Measurements from ENCODE around the gene HTR7.

The HTR7 gene

GRCh38 chr10:90751107-90751997 lies 106.5 kb downstream of the HTR7 start:
- Histone ChIP-seq H3K27ac (no peak overlapping the region), H3K4me3 (no peak overlapping the region)

GRCh38 chr10:90746829-90747228 lies 111.0 kb downstream of the HTR7 start:
- no peak overlapping the region for H3K4me3 ChIP-seq
- H3K27ac ChIP-seq, result no peak overlapping the region

GRCh38 chr10:90745565-90745964 lies 112.3 kb downstream of the HTR7 start:
- H3K27ac ChIP-seq, result no peak overlapping the region
- H3K4me3 ChIP-seq, result no peak overlapping the region

- H3K4me3 ChIP-seq, result no peak overlapping the region
- H3K27ac ChIP-seq, result no peak overlapping the region
Observed at GRCh38 chr10:90743291-90743690, 114.5 kb downstream of the HTR7 start.

GRCh38 chr10:90741926-90742565 lies 115.8 kb downstream of the HTR7 start:
- Histone ChIP-seq H3K27ac (peak overlapping the region in 3 of 21 experiments; percentile 26 to 41 (median 29)), H3K4me3 (no peak overlapping the region)

- no peak overlapping the region for H3K27ac ChIP-seq
- H3K4me3 ChIP-seq, result no peak overlapping the region
Observed at GRCh38 chr10:90740265-90740664, 117.6 kb downstream of the HTR7 start.

GRCh38 chr10:90738885-90739284 lies 119.0 kb downstream of the HTR7 start:
- Histone ChIP-seq H3K27ac (no peak overlapping the region), H3K4me3 (no peak overlapping the region)

GRCh38 chr10:90734415-90734814 lies 123.4 kb downstream of the HTR7 start:
- no peak overlapping the region for H3K4me3 ChIP-seq
- H3K27ac ChIP-seq, result no peak overlapping the region

GRCh38 chr10:90732581-90732980 lies 125.3 kb downstream of the HTR7 start:
- H3K27ac ChIP-seq, result no peak overlapping the region
- H3K4me3 ChIP-seq, result no peak overlapping the region

GRCh38 chr10:90723416-90724068 lies 134.3 kb downstream of the HTR7 start:
- no peak overlapping the region for H3K4me3 ChIP-seq
- H3K27ac ChIP-seq, result no peak overlapping the region

- H3K4me3 ChIP-seq, result no peak overlapping the region
- no peak overlapping the region for H3K27ac ChIP-seq
Observed at GRCh38 chr10:90722832-90723231, 135.0 kb downstream of the HTR7 start.

- Histone ChIP-seq H3K27ac (no peak overlapping the region), H3K4me3 (no peak overlapping the region)
Observed at GRCh38 chr10:90718182-90718581, 139.7 kb downstream of the HTR7 start.

GRCh38 chr10:90712529-90712928 lies 145.3 kb downstream of the HTR7 start:
- Histone ChIP-seq H3K27ac (no peak overlapping the region), H3K4me3 (no peak overlapping the region)

GRCh38 chr10:90709727-90710126 lies 148.1 kb downstream of the HTR7 start:
- H3K4me3 ChIP-seq, result no peak overlapping the region

GRCh38 chr10:90707657-90708056 lies 150.2 kb downstream of the HTR7 start:
- no peak overlapping the region for H3K4me3 ChIP-seq
- H3K27ac ChIP-seq, result no peak overlapping the region

More at GRCh38 chr10:90709727-90710126, 148.1 kb downstream of the HTR7 start:
- H3K27ac ChIP-seq, result no peak overlapping the region

- H3K27ac ChIP-seq, result no peak overlapping the region
- H3K4me3 ChIP-seq, result no peak overlapping the region
Observed at GRCh38 chr10:90701428-90701827, 156.4 kb downstream of the HTR7 start.

- Histone ChIP-seq H3K27ac (no peak overlapping the region), H3K4me3 (no peak overlapping the region)
Observed at GRCh38 chr10:90695915-90696676, 161.7 kb downstream of the HTR7 start.

Measured in skin epidermis (tissue), 12 donors.